Activated naive CD8-positive, alpha-beta T cell treated with anti-CD3 and anti-CD28 coated beads, Interleukin-2, amount 10 ng/mL, durations not matched to agents 7 days and 5 days (primary cell): ENCODE results near the gene TSHZ3. TPM values are rescaled to one million over a fixed set of nuclear protein-coding genes. Genes with fewer than 3 reads are reported as not detected.

Experiments
- ATAC-seq: fragments of 150-1000 bp; cut with Tn5 transposase; one replicate; pipeline ENCODE4 v1.10.0; 2021; ENCODE audit warnings: low read depth, moderate library complexity
- POLR2A ChIA-PET: fragments of 350-600 bp; sonication (Branson Sonifier 250); formaldehyde crosslinking; loops from one replicate; lab custom pipeline; 2021; ENCODE audit warnings: antibody characterized with exemption; lab: Charles Lee
- DNase-seq: peaks from one replicate; pipeline ENCODE4 v3.0.0; 2021
- H3K27ac Mint-ChIP-seq: one replicate; pipeline ENCODE4 v1.8.0; 2022; ENCODE audit warnings: mild to moderate bottlenecking, mixed read lengths
- H3K27me3 Mint-ChIP-seq: one replicate; pipeline ENCODE4 v1.8.0; 2022; ENCODE audit warnings: mild to moderate bottlenecking, moderate library complexity, mixed read lengths
- H3K36me3 Mint-ChIP-seq: one replicate; pipeline ENCODE4 v1.8.0; 2021; ENCODE audit warnings: mild to moderate bottlenecking, mixed read lengths
- H3K4me1 Mint-ChIP-seq: one replicate; pipeline ENCODE4 v1.8.0; 2021; ENCODE audit warnings: mixed read lengths
- H3K4me3 Mint-ChIP-seq: one replicate; pipeline ENCODE4 v1.8.0; 2022; ENCODE audit warnings: mild to moderate bottlenecking, moderate library complexity, mixed read lengths
- H3K9me3 Mint-ChIP-seq: one replicate; pipeline ENCODE4 v1.8.0; 2021; ENCODE audit warnings: mixed read lengths
- total RNA-seq, 2 experiments: library from RNA; stranded (reverse); gene quantifications; one replicate each; pipeline ENCODE4 v1.2.3, GENCODE V29; 2021

The TSHZ3 gene
- under 1 TPM; 0.45 to 1.00 TPM for total RNA-seq

- DNase-seq, result peak; percentile 72
- H3K4me1 Mint-ChIP-seq, result peaks cover 10% of the 10 kb centered on the region
- POLR2A ChIA-PET, result interaction anchor here (1.2 kb wide), 1 partner anchor 129 kb away, joined by 3 read pairs; no protein-coding TSS in a partner anchor
- ATAC-seq, result peak; percentile 60
- H3K27me3 Mint-ChIP-seq, result peaks cover 68% of the 10 kb centered on the region
- H3K9me3 Mint-ChIP-seq, result no peaks in the 10 kb centered on the region
- H3K4me3 Mint-ChIP-seq, result peak within 1 kb of the TSS; percentile 79
- peaks cover 2% of the 10 kb centered on the region for H3K36me3 Mint-ChIP-seq
- H3K27ac Mint-ChIP-seq, result no peak within 1 kb of the TSS
These were observed at the start of gene TSHZ3 for GRCh38 chr19:31349160-31349881. TSS of gene TSHZ3 (minus strand) at chr19:31349436. CDS start at chr19:31349219, 217 bp downstream.

DNA sequence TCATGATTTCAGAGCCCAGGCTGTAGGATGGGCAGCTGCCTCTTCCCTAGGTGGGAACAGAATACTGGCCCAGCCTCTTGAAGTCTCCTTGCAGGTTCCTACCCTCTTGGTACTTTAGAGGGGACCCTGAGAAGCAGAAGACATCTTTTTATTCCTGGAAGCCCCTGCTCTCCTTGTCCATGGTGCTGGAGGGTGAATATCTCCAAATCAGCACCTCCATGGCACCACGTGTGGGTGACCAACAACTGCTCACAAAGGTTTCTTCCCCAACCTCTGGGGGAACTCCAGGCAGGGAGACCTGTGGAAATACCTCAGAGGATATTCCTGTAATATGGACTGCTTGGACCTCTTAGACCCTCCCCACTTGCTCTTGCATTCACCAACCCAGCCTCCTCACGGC is 48.1 kb upstream of the TSHZ3 start:
- Mint-ChIP-seq H3K27ac (no peak overlapping the region), H3K27me3 (no peaks in the 10 kb centered on the region), H3K4me1 (no peaks in the 10 kb centered on the region), H3K9me3 (no peaks in the 10 kb centered on the region), H3K4me3 (no peak overlapping the region), H3K36me3 (no peaks in the 10 kb centered on the region)
- no peak for DNase-seq
- POLR2A ChIA-PET, result no interaction called here
- ATAC-seq, result no peak

DNA sequence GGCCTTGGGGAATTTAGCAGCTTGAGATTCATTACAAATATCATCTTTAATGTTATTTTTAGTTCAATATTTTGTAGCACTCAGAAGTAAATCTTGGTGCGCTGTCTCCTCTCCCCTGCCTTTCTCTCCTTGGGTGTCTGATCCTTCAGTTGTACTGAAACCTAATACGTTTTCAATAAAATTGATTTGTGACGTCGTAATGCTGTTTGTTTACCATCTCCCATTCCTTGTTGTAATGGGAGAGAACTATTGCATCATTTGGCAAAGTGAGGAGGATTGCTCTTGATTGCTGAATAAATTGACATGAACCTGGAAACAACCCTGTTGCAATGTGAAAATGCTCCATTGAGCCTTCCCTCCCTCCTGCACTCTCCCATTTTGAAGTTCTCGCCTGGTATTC is 43.2 kb upstream of the TSHZ3 start:
- no peak for ATAC-seq
- POLR2A ChIA-PET, result no interaction called here

GRCh38 chr19:31391518-31391917 is 42.3 kb upstream of the TSHZ3 start:
- H3K36me3 Mint-ChIP-seq, result no peaks in the 10 kb centered on the region
- no peaks in the 10 kb centered on the region for H3K27me3 Mint-ChIP-seq
- H3K4me3 Mint-ChIP-seq, result no peak overlapping the region
- no peak overlapping the region for H3K27ac Mint-ChIP-seq
- POLR2A ChIA-PET, result no interaction called here
- ATAC-seq (no peak), DNase-seq (no peak)
- H3K4me1 Mint-ChIP-seq, result no peaks in the 10 kb centered on the region
- no peaks in the 10 kb centered on the region for H3K9me3 Mint-ChIP-seq

More for the DNA sequence above, 43.2 kb upstream of the TSHZ3 start:
- H3K27me3 Mint-ChIP-seq, result no peaks in the 10 kb centered on the region
- no peaks in the 10 kb centered on the region for H3K36me3 Mint-ChIP-seq
- no peaks in the 10 kb centered on the region for H3K4me1 Mint-ChIP-seq
- H3K27ac Mint-ChIP-seq, result no peak overlapping the region
- no peak for DNase-seq
- H3K4me3 Mint-ChIP-seq, result no peak overlapping the region
- H3K9me3 Mint-ChIP-seq, result no peaks in the 10 kb centered on the region

GRCh38 chr19:31390711-31391110 is 41.5 kb upstream of the TSHZ3 start:
- ATAC-seq (no peak), DNase-seq (no peak)
- H3K27me3 Mint-ChIP-seq, result no peaks in the 10 kb centered on the region
- POLR2A ChIA-PET, result no interaction called here
- H3K36me3 Mint-ChIP-seq, result no peaks in the 10 kb centered on the region
- H3K9me3 Mint-ChIP-seq, result no peaks in the 10 kb centered on the region
- H3K4me3 Mint-ChIP-seq, result no peak overlapping the region
- H3K27ac Mint-ChIP-seq, result no peak overlapping the region
- H3K4me1 Mint-ChIP-seq, result no peaks in the 10 kb centered on the region

DNA sequence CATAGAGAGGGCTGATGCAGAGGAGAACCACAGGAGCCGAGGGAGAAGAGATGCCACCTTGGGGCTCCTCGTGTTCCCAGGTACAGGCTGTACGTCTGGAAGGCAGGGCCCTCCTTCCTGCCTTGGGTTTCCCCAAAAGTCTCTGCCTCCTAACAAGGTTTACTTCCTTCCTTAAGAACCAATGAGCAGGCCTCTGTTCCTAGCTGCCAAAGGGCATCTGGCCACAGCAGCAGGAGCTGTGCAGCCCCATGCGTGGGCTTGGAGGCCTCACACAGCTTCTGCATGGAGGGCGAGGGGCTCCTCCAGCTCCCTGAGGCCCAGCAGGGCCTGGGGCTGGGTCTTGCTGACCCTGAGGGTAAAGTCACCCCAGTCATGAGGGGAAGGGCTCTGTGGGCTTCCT is 40.6 kb upstream of the TSHZ3 start:
- DNase-seq, result no peak
- Mint-ChIP-seq H3K4me3 (no peak overlapping the region), H3K36me3 (no peaks in the 10 kb centered on the region), H3K27ac (no peak overlapping the region), H3K9me3 (no peaks in the 10 kb centered on the region), H3K27me3 (no peaks in the 10 kb centered on the region), H3K4me1 (no peaks in the 10 kb centered on the region)
- ATAC-seq, result no peak
- POLR2A ChIA-PET, result no interaction called here

GRCh38 chr19:31387717-31388301 is 38.6 kb upstream of the TSHZ3 start:
- DNase-seq, result no peak
- Mint-ChIP-seq H3K27me3 (no peaks in the 10 kb centered on the region), H3K4me1 (no peaks in the 10 kb centered on the region), H3K27ac (no peak overlapping the region), H3K36me3 (no peaks in the 10 kb centered on the region), H3K9me3 (no peaks in the 10 kb centered on the region), H3K4me3 (no peak overlapping the region)
- POLR2A ChIA-PET, result no interaction called here
- no peak for ATAC-seq

GRCh38 chr19:31386806-31387205 is 37.6 kb upstream of the TSHZ3 start:
- Mint-ChIP-seq H3K4me1 (no peaks in the 10 kb centered on the region), H3K4me3 (no peak overlapping the region), H3K9me3 (no peaks in the 10 kb centered on the region), H3K27ac (no peak overlapping the region), H3K27me3 (no peaks in the 10 kb centered on the region), H3K36me3 (no peaks in the 10 kb centered on the region)
- POLR2A ChIA-PET, result no interaction called here
- DNase-seq, result no peak
- ATAC-seq, result no peak

DNA sequence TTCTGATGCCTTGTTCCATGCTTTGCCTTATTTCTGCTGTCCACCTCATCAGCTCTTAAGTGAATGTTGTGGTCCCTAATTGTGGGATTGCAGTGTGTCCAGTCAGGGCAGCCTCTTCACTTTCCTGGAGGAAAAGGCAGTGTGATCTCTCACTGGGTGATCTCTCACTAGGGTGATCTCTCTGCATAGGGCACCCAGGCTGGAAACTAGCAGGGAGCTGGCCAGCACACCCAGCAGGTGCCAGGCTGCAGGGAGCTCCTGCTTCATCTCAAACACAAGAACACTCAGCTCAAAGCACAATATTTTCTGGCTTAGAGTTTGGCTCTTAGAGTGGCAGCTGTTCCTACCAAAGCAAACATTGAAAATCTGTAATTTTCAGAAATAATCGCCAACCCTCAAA is 36.5 kb upstream of the TSHZ3 start:
- Mint-ChIP-seq H3K36me3 (no peaks in the 10 kb centered on the region), H3K27me3 (no peaks in the 10 kb centered on the region), H3K27ac (no peak overlapping the region), H3K4me3 (no peak overlapping the region), H3K9me3 (no peaks in the 10 kb centered on the region), H3K4me1 (no peaks in the 10 kb centered on the region)
- POLR2A ChIA-PET, result no interaction called here
- DNase-seq (no peak), ATAC-seq (no peak)

GRCh38 chr19:31383553-31383952 is 34.3 kb upstream of the TSHZ3 start:
- DNase-seq (no peak), ATAC-seq (no peak)
- Mint-ChIP-seq H3K27me3 (no peaks in the 10 kb centered on the region), H3K9me3 (no peaks in the 10 kb centered on the region), H3K27ac (no peak overlapping the region), H3K36me3 (no peaks in the 10 kb centered on the region), H3K4me1 (no peaks in the 10 kb centered on the region), H3K4me3 (no peak overlapping the region)
- POLR2A ChIA-PET, result no interaction called here

DNA sequence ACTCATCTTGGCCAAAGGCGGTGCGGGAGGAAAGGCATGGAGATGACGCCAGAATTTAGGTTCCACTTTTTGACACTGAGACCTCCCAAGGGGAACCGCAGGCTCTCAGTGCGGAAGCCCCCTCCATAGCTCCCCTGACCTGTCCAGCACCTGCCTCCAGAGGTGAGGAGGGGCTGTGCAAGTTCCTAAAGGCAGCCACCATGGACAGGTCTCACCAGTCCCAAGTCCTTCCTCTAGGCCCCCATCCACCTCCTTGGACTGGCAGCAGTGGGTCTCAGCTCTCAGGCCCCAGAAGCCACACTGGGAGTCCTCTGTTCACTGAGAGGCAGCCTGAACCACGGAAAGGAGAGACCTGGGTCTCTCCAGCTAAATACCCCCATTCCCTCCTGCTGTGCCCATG is 31.6 kb upstream of the TSHZ3 start:
- H3K36me3 Mint-ChIP-seq, result no peaks in the 10 kb centered on the region
- no peaks in the 10 kb centered on the region for H3K4me1 Mint-ChIP-seq
- ATAC-seq, result no peak
- H3K27me3 Mint-ChIP-seq, result no peaks in the 10 kb centered on the region
- H3K4me3 Mint-ChIP-seq, result no peak overlapping the region
- H3K9me3 Mint-ChIP-seq, result no peaks in the 10 kb centered on the region
- no peak overlapping the region for H3K27ac Mint-ChIP-seq
- POLR2A ChIA-PET, result no interaction called here
- no peak for DNase-seq

GRCh38 chr19:31378404-31378803 is 29.2 kb upstream of the TSHZ3 start:
- POLR2A ChIA-PET, result no interaction called here
- H3K27ac Mint-ChIP-seq, result no peak overlapping the region
- H3K36me3 Mint-ChIP-seq, result no peaks in the 10 kb centered on the region

DNA sequence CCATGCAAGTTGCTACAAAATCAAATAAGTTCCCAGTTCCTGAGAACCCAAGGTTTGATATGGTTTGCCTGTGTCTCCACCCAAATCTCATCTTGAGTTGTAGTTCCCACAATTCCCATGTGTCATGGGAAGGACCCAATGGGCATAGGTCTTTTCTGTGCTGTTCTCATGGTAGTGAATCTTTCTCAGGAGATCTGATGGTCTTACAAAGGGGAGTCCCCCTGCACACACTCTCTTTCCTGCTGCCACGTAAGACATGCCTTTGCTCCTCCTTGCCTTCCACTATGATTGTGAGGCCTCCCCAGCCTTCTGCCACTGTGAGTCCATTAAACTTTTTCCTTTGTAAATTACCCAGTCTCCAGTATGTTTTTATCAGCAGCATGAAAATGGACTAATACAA is 28.5 kb upstream of the TSHZ3 start:
- DNase-seq (no peak), ATAC-seq (no peak)
- POLR2A ChIA-PET, result no interaction called here
- Mint-ChIP-seq H3K36me3 (no peaks in the 10 kb centered on the region), H3K27me3 (peaks cover 13% of the 10 kb centered on the region), H3K4me3 (no peak overlapping the region), H3K27ac (no peak overlapping the region), H3K9me3 (peaks cover 5% of the 10 kb centered on the region), H3K4me1 (no peaks in the 10 kb centered on the region)

More at GRCh38 chr19:31378404-31378803, 29.2 kb upstream of the TSHZ3 start:
- Mint-ChIP-seq H3K9me3 (peaks cover 5% of the 10 kb centered on the region), H3K27me3 (peaks cover 9% of the 10 kb centered on the region), H3K4me3 (no peak overlapping the region), H3K4me1 (no peaks in the 10 kb centered on the region)
- ATAC-seq, result no peak
- no peak for DNase-seq

- DNase-seq, result peak; percentile 39
- ATAC-seq, result peak; percentile 72
- Mint-ChIP-seq H3K27me3 (peaks cover 24% of the 10 kb centered on the region), H3K4me3 (no peak overlapping the region), H3K27ac (no peak overlapping the region), H3K4me1 (peaks cover 8% of the 10 kb centered on the region), H3K9me3 (peaks cover 7% of the 10 kb centered on the region), H3K36me3 (no peaks in the 10 kb centered on the region)
- POLR2A ChIA-PET, result no interaction called here
These were observed 23.1 kb upstream of the TSHZ3 start for GRCh38 chr19:31372246-31372781.
